ENCODE data around the gene TRAPPC2L.

TRAPPC2L gene

GRCh38 chr16:88859381-88860091, 2.6 kb downstream of the TRAPPC2L start:
- DNase-seq (ENCODE audit: low read depth, low spot score): no peak

- no peak for DNase-seq (ENCODE audit: low read depth, low spot score)
Observed at GRCh38 chr16:88861359-88861758, 4.4 kb downstream of the TRAPPC2L start.

- no peak for DNase-seq (ENCODE audit: low read depth, low spot score)
Observed at GRCh38 chr16:88862968-88863367, 6.0 kb downstream of the TRAPPC2L start.

- no peak for DNase-seq (ENCODE audit: low read depth, low spot score)
Observed at GRCh38 chr16:88863426-88863825, 6.5 kb downstream of the TRAPPC2L start.

GRCh38 chr16:88864099-88864498, 7.2 kb downstream of the TRAPPC2L start:
- no peak for DNase-seq (ENCODE audit: low read depth, low spot score)

GRCh38 chr16:88864521-88864920, 7.6 kb downstream of the TRAPPC2L start:
- DNase-seq (ENCODE audit: low read depth, low spot score): no peak

GRCh38 chr16:88865310-88865709, 8.4 kb downstream of the TRAPPC2L start:
- no peak for DNase-seq (ENCODE audit: low read depth, low spot score)

GRCh38 chr16:88865742-88866141, 8.8 kb downstream of the TRAPPC2L start:
- no peak for DNase-seq (ENCODE audit: low read depth, low spot score)

- no peak for DNase-seq (ENCODE audit: low read depth, low spot score)
Observed at GRCh38 chr16:88866151-88866920, 9.4 kb downstream of the TRAPPC2L start, which contains the start of gene PABPN1L. TSS of gene PABPN1L (minus strand) at chr16:88866660. CDS start at chr16:88866606, 54 bp downstream.

GRCh38 chr16:88867581-88868246, 10.8 kb downstream of the TRAPPC2L start:
- no peak for DNase-seq (ENCODE audit: low read depth, low spot score)

GRCh38 chr16:88868974-88869672, 12.2 kb downstream of the TRAPPC2L start:
- DNase-seq (ENCODE audit: low read depth, low spot score): no peak

- DNase-seq (ENCODE audit: low read depth, low spot score): no peak
Observed at GRCh38 chr16:88869673-88869980, 12.7 kb downstream of the TRAPPC2L start.

- DNase-seq (ENCODE audit: low read depth, low spot score): no peak
Observed at GRCh38 chr16:88870608-88871348, 13.9 kb downstream of the TRAPPC2L start.

GRCh38 chr16:88871349-88871702, 14.4 kb downstream of the TRAPPC2L start:
- DNase-seq (ENCODE audit: low read depth, low spot score): no peak

- DNase-seq (ENCODE audit: low read depth, low spot score): no peak
Observed at GRCh38 chr16:88871730-88872416, 14.9 kb downstream of the TRAPPC2L start.

- no peak for DNase-seq (ENCODE audit: low read depth, low spot score)
Observed at GRCh38 chr16:88872650-88873331, 15.9 kb downstream of the TRAPPC2L start.

- DNase-seq (ENCODE audit: low read depth, low spot score): no peak
Observed at GRCh38 chr16:88874938-88875599, 18.1 kb downstream of the TRAPPC2L start.

- no peak for DNase-seq (ENCODE audit: low read depth, low spot score)
Observed at GRCh38 chr16:88875703-88876234, 18.8 kb downstream of the TRAPPC2L start.

- no peak for DNase-seq (ENCODE audit: low read depth, low spot score)
Observed at GRCh38 chr16:88876942-88877526, 20.1 kb downstream of the TRAPPC2L start.

Data from iPS DF 19.7 (cell line).